Measurements from ENCODE around the gene RCC1.

DNA sequence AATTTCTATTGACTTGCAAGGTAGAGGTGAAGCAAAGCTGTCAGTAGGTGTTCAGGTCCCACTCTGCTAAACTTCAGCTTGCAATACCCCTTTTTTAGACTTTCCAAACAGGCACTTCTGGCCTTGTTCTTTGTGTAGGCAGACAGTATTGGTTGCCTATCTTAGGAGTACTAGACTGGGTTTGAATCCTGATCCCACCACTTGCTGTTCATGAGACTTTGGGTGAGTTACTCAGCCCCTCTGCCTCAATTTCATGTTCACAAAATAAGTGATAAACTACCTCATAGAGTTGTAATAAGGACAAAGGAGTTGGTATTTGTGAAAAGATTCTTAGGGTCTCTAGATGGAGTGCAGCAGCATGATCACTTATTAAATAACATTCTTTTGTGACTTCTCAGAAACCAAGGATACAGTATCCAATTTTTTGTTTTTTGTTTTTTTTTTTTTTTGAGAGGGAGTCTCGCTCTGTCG lies 5.2 kb downstream of the RCC1 start:
- TF ChIP-seq, protein P1, sequence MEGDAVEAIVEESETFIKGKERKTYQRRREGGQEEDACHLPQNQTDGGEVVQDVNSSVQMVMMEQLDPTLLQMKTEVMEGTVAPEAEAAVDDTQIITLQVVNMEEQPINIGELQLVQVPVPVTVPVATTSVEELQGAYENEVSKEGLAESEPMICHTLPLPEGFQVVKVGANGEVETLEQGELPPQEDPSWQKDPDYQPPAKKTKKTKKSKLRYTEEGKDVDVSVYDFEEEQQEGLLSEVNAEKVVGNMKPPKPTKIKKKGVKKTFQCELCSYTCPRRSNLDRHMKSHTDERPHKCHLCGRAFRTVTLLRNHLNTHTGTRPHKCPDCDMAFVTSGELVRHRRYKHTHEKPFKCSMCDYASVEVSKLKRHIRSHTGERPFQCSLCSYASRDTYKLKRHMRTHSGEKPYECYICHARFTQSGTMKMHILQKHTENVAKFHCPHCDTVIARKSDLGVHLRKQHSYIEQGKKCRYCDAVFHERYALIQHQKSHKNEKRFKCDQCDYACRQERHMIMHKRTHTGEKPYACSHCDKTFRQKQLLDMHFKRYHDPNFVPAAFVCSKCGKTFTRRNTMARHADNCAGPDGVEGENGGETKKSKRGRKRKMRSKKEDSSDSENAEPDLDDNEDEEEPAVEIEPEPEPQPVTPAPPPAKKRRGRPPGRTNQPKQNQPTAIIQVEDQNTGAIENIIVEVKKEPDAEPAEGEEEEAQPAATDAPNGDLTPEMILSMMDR (IDR thresholded peaks at IDR 0.05): no peak
- no peak for TF ChIP-seq POLR2A (IDR thresholded peaks at IDR 0.05)

Measured in stomach (tissue), 4 donors.